Measurements from ENCODE around the gene ANKRD45.

DNA sequence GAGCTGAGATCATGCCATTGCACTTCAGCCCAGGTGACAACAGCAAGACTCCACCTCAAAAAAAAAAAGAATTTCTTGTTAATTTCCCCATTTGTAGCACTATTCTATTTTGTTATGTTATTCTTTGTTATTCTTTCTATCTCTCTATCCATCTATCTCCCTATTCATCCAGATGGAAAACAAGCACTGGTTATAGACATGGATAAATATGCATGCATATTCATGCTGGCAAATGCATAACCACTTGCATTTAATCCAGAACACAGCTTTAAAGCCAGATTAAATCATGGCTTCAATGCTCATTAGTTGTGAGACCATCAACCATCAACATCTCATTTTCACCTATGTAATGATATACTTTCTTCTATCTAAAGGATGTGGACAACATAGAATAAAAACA is 23.6 kb upstream of the ANKRD45 start:
- TF ChIP-seq EZH2 (IDR thresholded peaks at IDR 0.05; ENCODE audit: low read depth, low read length, severe bottlenecking) (no peak), SP2 (IDR thresholded peaks at IDR 0.05; ENCODE audit: low read length) (no peak)
- TF ChIP-seq, protein P1, sequence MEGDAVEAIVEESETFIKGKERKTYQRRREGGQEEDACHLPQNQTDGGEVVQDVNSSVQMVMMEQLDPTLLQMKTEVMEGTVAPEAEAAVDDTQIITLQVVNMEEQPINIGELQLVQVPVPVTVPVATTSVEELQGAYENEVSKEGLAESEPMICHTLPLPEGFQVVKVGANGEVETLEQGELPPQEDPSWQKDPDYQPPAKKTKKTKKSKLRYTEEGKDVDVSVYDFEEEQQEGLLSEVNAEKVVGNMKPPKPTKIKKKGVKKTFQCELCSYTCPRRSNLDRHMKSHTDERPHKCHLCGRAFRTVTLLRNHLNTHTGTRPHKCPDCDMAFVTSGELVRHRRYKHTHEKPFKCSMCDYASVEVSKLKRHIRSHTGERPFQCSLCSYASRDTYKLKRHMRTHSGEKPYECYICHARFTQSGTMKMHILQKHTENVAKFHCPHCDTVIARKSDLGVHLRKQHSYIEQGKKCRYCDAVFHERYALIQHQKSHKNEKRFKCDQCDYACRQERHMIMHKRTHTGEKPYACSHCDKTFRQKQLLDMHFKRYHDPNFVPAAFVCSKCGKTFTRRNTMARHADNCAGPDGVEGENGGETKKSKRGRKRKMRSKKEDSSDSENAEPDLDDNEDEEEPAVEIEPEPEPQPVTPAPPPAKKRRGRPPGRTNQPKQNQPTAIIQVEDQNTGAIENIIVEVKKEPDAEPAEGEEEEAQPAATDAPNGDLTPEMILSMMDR (IDR thresholded peaks at IDR 0.05; ENCODE audit: control extremely low read depth in 1 of 3, insufficient read depth in 1 of 3, low read depth in 1 of 3, low read length in 3 of 3) = no peak
